Measurements from ENCODE around the gene AMMECR1L. TPM values are rescaled to one million over a fixed set of nuclear protein-coding genes. Genes with fewer than 3 reads are reported as not detected.

AMMECR1L gene
- total and polyA plus RNA-seq, 4 donors: 1.5 to 8.0 (median 6.1) TPM

GRCh38 chr2:127911737-127912136 is 26.0 kb upstream of the AMMECR1L start:
- Histone ChIP-seq H3K4me1 (ENCODE audit: control insufficient read depth in 4 of 4, insufficient read depth in 4 of 4, low read length in 3 of 4) (no peaks in the 10 kb centered on the region), H3K27ac (ENCODE audit: low read depth in 1 of 2, low read length in 2 of 2) (no peak overlapping the region), H3K9ac (ENCODE audit: low read depth in 1 of 2, low read length in 2 of 2) (no peak overlapping the region), H3K27me3 (ENCODE audit: control insufficient read depth in 4 of 4, insufficient read depth in 4 of 4, low read length in 3 of 4) (no peaks in the 10 kb centered on the region), H3K4me3 (ENCODE audit: low read depth in 1 of 3, low read length in 3 of 3) (no peak overlapping the region), H3K9me3 (ENCODE audit: control insufficient read depth in 4 of 4, low read length in 3 of 4) (no peaks in the 10 kb centered on the region), H3K36me3 (ENCODE audit: control insufficient read depth in 4 of 4, insufficient read depth in 3 of 4, low read depth in 1 of 4, low read length in 3 of 4) (no peaks in the 10 kb centered on the region)
- TF ChIP-seq SP1 (IDR thresholded peaks at IDR 0.05) (no peak), FOXA2 (IDR thresholded peaks at IDR 0.05) (no peak), RXRA (IDR thresholded peaks at IDR 0.05) (no peak), EGR1 (IDR thresholded peaks at IDR 0.05; ENCODE audit: low read depth in 2 of 2) (no peak), JUND (IDR thresholded peaks at IDR 0.05) (no peak), YY1 (IDR thresholded peaks at IDR 0.05) (no peak), GABPA (IDR thresholded peaks at IDR 0.05 in 1 of 2, conservative IDR thresholded peaks at IDR 0.05 in 1 of 2) (no peak), REST (IDR thresholded peaks at IDR 0.05) (no peak), TAF1 (conservative IDR thresholded peaks at IDR 0.05) (no peak), NR2F2 (IDR thresholded peaks at IDR 0.05) (no peak), ATF3 (IDR thresholded peaks at IDR 0.05) (no peak), MAX (IDR thresholded peaks at IDR 0.05) (no peak), HNF4G (IDR thresholded peaks at IDR 0.05) (no peak), FOXA1 (IDR thresholded peaks at IDR 0.05) (no peak), HNF4A (conservative IDR thresholded peaks at IDR 0.05) (no peak), ZBTB33 (IDR thresholded peaks at IDR 0.05) (no peak), CTCF (IDR thresholded peaks at IDR 0.05; ENCODE audit: low read depth, low read length, missing input control) (no peak), RAD21 (IDR thresholded peaks at IDR 0.05) (no peak)
- no peak for DNase-seq (ENCODE audit: low spot score)
- WGBS: 68% methylated on average over 2 of the region's 2 CpGs

Measured in liver (tissue), 9 donors.